GM18907 (cell line): ENCODE measurements around the gene KLF3.
A peak's percentile ranks its signal among the peaks of the same experiment; 100 is the strongest.

Experiments
- ATAC-seq: cut with Tn5 transposase; IDR thresholded peaks from one replicate; pipeline ENCODE4 v1.9.1; 2021; ENCODE audit warnings: mild to moderate bottlenecking, moderate library complexity; ENCODE audit not compliant: unreplicated experiment

KLF3 gene

DNA sequence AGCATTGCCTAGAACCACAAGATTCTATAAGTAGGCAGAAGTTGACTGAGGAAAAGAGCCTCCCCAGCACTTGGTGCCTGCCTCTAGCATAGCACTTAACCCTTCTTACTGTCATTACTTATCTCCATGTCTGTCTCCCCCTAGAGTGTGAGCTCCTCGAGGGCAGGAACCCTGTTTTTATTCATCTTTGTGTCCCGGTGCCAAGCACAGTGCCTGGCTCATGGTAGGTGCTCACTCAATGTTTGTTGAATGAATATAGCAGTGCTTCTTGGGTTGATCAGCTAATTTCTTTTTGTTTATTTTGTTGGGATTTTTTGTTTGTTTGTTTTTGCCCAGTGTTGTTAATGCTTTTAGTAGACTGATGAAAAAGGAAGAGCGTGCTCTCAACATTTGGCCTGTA lies 30.3 kb downstream of the KLF3 start:
- no peak for ATAC-seq

GRCh38 chr4:38695809-38696208 lies 31.8 kb downstream of the KLF3 start:
- ATAC-seq = no peak

DNA sequence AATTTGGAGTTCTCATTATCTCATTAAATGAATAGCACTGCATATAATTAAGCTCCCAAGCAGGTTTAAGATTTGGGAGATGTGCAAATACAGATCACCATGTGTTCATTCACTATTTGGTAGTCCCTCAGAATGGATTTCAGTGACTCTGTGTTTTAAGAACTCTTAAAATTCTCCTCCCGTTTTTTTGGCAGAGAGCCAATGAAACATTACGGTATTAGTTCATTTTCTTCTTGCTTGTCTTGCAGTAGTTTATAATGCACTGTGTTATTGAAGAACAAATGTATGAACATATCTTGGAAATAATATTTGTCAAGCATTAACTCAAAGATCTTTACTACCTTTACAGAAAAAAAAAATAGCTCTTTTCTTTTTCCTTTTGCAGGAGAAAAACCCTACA lies 32.7 kb downstream of the KLF3 start:
- ATAC-seq = no peak

DNA sequence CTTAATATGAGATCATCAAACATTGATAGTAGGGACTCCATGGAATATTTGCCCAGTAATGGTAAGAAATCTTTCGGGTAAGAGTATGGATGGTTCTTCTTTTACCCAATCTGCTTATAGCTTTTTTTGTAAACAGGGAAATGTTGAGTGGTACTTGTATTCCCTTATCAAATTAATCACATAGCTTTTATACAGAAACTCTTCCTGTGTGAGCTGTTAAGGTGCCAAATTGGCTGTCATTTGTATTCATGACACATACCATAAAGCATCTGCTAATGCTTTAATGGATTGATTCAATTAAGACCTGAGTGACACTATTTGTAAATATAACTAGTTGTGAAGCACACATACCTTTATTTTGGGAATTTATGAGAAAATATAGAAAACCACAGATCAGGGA lies 34.2 kb downstream of the KLF3 start:
- ATAC-seq = no peak

DNA sequence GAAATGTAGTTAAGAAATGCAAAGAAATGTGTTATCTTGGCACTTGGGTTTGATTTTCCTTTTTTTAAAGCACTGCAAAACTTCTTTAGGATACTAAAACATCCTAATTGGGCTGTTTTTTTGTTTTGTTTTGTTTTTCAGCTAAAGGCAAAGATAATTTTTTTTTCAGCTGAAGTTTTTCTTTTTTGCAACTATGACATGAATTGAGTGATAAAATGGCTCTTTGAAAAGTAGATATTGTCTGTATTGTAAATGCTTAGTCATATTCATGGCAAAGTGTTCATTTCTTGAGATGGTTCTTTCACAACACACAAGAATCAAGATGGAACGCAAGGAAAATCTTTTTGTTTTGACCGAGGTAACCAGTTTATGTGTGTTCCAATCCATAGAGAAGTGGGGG lies 35.1 kb downstream of the KLF3 start:
- ATAC-seq = no peak

GRCh38 chr4:38703635-38704034 lies 39.6 kb downstream of the KLF3 start:
- no peak for ATAC-seq

DNA sequence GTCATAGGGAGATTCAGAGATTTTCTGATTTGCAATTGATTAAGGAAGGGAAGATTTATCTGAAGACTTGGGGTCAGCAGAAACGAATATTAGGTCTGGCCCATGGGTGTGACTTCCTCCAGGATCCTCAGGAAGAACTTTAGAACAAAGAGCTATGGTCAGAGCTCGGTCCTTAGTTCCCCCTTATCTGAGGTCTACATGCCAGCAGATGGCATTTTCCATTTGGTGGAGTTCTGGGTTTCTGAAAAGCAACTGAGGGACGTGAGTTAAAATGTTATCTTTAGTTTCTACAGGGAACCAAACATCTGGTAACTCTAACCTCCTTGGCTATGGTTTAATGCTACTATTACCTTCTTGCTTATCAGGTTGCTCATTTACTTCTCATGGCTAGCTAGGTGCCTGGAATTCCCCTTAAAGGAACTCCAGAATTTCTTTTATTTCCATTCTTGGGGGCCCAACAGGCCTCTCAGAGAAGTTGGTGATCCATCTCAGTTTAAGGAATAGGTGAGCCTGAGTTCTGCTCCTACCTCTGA lies 40.7 kb downstream of the KLF3 start:
- ATAC-seq = no peak

- no peak for ATAC-seq
These were observed 42.3 kb downstream of the KLF3 start for GRCh38 chr4:38706301-38706700.

DNA sequence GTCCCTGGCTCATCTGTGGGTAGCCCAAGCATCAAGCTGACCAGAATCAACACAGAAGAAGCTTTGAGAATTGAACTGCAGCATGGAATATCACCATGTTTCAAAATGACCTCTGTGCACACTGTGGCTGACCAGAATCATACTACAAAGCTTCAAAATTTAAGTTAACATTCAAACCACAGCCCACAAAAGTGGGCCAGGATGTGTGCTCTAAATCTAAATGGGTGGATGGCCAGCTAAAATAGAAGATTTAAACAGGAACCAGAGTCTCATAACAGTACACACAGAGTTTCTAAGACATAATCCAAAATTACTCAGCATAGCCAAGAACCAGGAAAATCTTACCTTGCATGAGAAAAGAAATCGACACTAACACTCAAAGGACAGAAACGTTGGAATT lies 46.1 kb downstream of the KLF3 start:
- ATAC-seq = peak; percentile 86

DNA sequence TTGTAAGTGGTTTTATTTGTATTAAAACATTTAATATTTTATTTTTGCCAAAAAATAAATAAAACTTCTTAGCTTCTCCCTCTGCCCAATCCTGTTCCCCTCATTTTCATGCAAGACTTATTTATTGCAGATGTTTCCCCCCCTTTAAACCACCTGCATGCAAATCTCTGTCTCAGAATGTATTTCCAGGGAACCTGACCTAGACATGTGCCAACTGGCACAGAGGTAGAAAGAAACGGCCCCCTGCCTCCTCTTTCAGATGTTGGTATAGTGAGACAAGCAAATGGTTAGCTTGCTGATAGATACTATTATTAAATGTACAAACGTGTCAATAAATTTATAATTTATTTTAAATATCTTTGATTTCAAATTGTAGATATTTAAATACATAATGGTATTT lies 47.1 kb downstream of the KLF3 start:
- no peak for ATAC-seq

- no peak for ATAC-seq
These were observed 51.1 kb downstream of the KLF3 start for GRCh38 chr4:38715050-38715449.

GRCh38 chr4:38716256-38716655 lies 52.3 kb downstream of the KLF3 start:
- no peak for ATAC-seq

DNA sequence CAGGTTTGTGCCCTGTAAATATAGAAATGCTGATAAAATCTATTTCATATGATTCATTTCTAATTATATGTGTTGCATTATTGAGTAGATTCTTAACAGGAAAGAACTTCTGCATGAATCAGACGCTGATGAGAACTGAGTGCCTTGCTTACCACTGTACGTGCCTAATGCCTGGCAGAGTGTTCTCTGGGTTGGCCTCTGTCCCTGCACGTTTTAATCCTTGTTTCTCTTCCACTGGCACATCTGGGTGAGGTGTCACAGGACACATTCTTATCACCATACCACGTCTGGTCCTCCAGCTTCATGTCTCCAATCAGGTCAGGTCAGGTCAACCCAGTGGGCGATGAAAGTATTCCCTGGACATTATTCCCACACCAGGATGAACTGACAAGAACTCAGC lies 53.6 kb downstream of the KLF3 start:
- ATAC-seq = no peak

- ATAC-seq = no peak
These were observed 59.1 kb downstream of the KLF3 start for GRCh38 chr4:38723114-38723513.

- ATAC-seq = no peak
These were observed 59.9 kb downstream of the KLF3 start for GRCh38 chr4:38723726-38724474.

DNA sequence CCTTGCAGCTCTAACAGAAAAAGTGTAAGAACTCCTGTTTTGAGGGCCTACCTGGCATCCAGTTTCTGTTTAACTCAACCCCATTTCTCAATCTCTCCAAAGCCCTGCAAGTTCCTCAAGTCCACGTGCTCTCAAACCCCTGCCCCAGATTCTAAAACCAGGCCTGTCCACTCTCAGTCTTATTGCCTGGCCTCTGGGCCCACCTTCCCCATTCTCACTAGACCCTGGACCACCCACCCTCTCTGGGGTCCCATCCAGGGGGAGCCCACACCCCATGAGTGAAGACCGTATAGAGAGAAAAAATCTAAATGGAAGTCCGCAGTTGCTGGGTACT lies 60.4 kb downstream of the KLF3 start:
- ATAC-seq = no peak

DNA sequence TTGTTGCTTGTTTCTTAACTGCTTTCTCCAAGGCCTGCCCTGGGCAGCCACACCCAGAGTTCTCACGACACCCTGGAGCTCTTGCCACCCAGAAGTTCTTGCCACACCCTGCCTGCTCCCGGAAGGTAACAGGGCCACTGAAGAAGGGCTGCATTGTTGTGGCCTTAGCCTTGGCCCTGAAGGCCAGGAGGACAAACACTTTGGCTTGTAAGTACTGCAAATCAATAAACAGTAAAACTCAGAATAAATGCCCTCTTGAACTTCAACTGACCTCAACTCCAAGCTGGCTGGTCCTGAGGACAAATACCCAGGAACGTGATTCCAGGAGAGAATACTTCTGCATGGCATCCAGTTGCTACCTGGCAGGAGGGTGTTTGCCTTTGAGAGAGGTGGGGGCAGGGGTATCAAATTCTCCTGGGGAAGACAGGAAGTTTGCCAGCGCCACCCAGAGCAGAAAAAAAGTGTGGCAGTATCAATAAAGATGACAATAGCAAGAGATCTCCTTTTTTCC lies 64.7 kb downstream of the KLF3 start:
- no peak for ATAC-seq

DNA sequence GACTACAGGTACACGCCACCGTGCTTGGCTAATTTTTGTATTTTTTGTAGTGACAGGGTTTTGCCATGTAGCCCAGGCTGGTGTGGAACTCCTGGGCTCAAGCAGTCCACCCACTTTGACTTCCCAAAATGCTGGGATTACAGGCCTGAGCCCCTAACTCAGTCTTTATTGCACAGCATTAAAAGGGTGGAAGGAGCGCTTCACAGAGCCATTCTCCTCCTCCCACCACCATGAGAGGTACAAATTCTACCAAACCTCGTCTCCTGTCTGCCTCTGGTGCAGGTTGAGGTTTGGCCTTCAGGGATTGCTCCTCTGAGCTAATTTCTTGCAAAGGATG lies 66.5 kb downstream of the KLF3 start:
- no peak for ATAC-seq

- ATAC-seq = peak; percentile 91
These were observed 67.0 kb downstream of the KLF3 start for GRCh38 chr4:38730830-38731646.

DNA sequence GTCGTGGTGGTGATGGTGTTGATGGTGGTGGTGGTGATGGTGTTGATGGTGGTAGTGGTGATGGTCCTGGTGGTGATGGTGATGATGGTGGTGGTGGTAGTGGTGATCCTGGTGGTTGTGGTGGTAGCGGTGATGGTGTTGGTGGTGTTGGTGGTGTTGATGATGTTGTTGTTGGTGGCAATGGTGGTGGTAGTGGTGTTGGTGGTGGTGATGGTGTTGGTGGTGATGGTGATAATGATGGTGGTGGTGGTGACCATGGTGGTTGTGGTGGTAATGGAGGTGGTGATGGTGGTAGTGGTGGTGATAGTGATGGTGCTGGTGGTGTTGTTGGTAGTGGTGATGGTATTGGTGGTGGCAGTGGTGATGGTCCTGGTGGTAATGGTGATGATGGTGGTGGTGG lies 69.7 kb downstream of the KLF3 start:
- ATAC-seq = no peak

DNA sequence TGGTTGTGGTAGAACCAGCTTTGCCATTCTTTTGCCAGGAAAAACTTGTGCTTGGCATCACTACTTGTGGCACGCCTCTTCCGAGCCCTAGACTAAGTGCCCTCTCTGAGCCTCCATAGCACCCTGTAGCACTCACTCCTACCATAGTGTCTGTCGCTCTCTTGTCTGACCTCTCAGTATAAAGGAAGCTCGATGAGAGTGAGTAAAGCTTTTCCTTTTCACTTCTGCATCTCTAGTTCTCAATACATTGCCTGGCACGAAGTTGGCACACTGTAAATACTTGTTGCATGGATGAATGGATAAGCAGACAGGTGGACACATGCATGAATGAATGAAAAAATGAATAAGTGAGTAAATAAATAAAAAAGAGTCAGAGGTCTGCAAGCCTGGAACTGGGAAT lies 70.4 kb downstream of the KLF3 start:
- ATAC-seq = no peak

GRCh38 chr4:38734911-38735310 lies 70.9 kb downstream of the KLF3 start:
- ATAC-seq = no peak
